Lung (tissue), 12 donors: ENCODE results near the gene MED7. TPM values are rescaled to one million over a fixed set of nuclear protein-coding genes. Genes with fewer than 3 reads are reported as not detected.
A peak's percentile ranks its signal among the peaks of the same experiment; 100 is the strongest.

Source experiments
- ATAC-seq: fragments of 200-7000 bp; cut with Tn5 transposase; one replicate; pipeline ENCODE4 v1.9.1; 2020; ENCODE audit warnings: moderate number of reproducible peaks; ENCODE audit not compliant: insufficient read depth, low FRiP score
- DNase-seq, 3 donors: peaks; one replicate each; pipeline ENCODE4 v3.0.0-alpha.2; 2013 to 2017
- H3K27ac ChIP-seq, 2 donors: one replicate each; pipeline ENCODE4 v1.5.1; 2013; ENCODE audit warnings: mild to moderate bottlenecking in 2 of 2, moderate library complexity in 2 of 2, control low read depth in 1 of 2, inconsistent platforms in 1 of 2, low read depth in 1 of 2, low read length in 1 of 2
- H3K27me3 ChIP-seq, 3 donors: one replicate each; pipeline ENCODE4 v1.5.1; 2013; ENCODE audit warnings: low read length in 2 of 3; ENCODE audit not compliant: control insufficient read depth in 3 of 3, insufficient read depth in 3 of 3
- H3K36me3 ChIP-seq, 4 donors: one replicate each; pipeline ENCODE4 v1.5.1; 2013; ENCODE audit warnings: low read length in 4 of 4, mild to moderate bottlenecking in 1 of 4, moderate library complexity in 1 of 4; ENCODE audit not compliant: control insufficient read depth in 4 of 4, insufficient read depth in 4 of 4
- H3K4me1 ChIP-seq, 5 donors: one replicate each; pipeline ENCODE4 v1.5.1; 2013; ENCODE audit warnings: low read length in 5 of 5, mild to moderate bottlenecking in 2 of 5, moderate library complexity in 1 of 5; ENCODE audit not compliant: control insufficient read depth in 5 of 5, insufficient read depth in 5 of 5
- H3K4me3 ChIP-seq: one replicate; pipeline ENCODE4 v1.5.1; 2013; ENCODE audit warnings: mild to moderate bottlenecking, control low read depth, moderate library complexity
- H3K9ac ChIP-seq, 2 donors: one replicate each; pipeline ENCODE4 v1.5.1; 2013; ENCODE audit warnings: low read length in 2 of 2, control low read depth in 1 of 2; ENCODE audit not compliant: insufficient read depth in 1 of 2
- H3K9me3 ChIP-seq, 4 donors: one replicate each; pipeline ENCODE4 v1.5.1; 2013; ENCODE audit warnings: low read length in 3 of 4, mild to moderate bottlenecking in 1 of 4, moderate library complexity in 1 of 4; ENCODE audit not compliant: control insufficient read depth in 4 of 4, insufficient read depth in 3 of 4
- CTCF ChIP-seq: IDR thresholded peaks from 2 replicates; pipeline ENCODE4 v1.5.1; 2012; ENCODE audit warnings: mild to moderate bottlenecking; ENCODE audit errors: control extremely low read depth, extremely low read depth
- WGBS, 2 donors: extraction: QIAGEN DNeasy Blood & Tissue Kit; methylation state at CpG; one replicate each; pipeline ENCODE4 v1.1.7; 2013; 5-methylcytosine and 5-hydroxymethylcytosine counted together
- polyA plus RNA-seq, 2 donors: library from polyadenylated mRNA; stranded (reverse); fragments of 200-250 nt; gene quantifications; one replicate each; pipeline ENCODE4 v1.2.1, GENCODE V29; 2013
- total RNA-seq, 2 donors: library from RNA; depleted of rRNA in 1 of 2; stranded (reverse); fragments of >200 nt in 1 of 2; gene quantifications; one replicate each; pipeline ENCODE4 v1.2.1, GENCODE V29; 2014 to 2021
- donor health status: control.
- donor health status: control.
- donor health status: Bipolar disorder and iron deficiency.
- donor health status: healthy.
- donor health status: DM: yes; HTN: yes; CAD: no.

The MED7 gene
- total and polyA plus RNA-seq, 4 donors, result 9.3 to 16.1 (median 12.9) TPM

DNA sequence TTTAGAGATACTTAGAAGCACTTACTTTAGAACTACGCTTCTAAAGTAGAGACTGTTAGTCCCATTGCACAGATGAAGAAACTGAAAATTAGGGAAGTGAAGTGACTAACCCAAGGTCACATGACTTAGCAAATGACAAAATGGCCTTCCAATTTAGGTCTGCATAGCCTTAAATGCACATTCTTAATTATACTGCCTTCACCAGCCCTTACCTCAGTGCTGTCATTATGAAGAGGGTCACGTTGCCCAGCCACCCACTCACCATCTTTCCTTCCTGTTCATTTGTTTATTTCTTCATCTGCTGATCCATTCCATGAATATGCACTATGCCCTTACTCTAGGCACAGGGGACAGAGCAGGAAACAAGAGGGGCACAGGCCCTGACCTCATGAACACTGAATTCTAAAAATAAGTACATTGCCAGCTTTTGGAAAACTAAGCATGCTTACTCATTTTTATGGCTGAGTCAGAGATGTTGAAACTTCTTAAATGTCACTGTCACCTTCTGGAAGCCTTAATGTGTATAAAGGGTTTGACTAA is 42.5 kb downstream of the MED7 start:
- WGBS, 2 donors, result 49 to 56% methylated on average over 2 of the region's 2 CpGs
- H3K27me3 ChIP-seq, result no peaks in the 10 kb centered on the region
- H3K4me3 ChIP-seq, result no peak overlapping the region
- H3K9ac ChIP-seq, result no peak overlapping the region
- H3K36me3 ChIP-seq, result no peaks in the 10 kb centered on the region
- TF ChIP-seq CTCF, result no peak
- no peak overlapping the region for H3K27ac ChIP-seq
- no peaks in the 10 kb centered on the region for H3K9me3 ChIP-seq
- peak in 1 of 3 donors; percentile 28 for DNase-seq
- ATAC-seq, result peak; percentile 79
- peaks cover 0 to 3% (median 0%) of the 10 kb centered on the region in 5 donors for H3K4me1 ChIP-seq

GRCh38 chr5:157088342-157088990 is 54.2 kb downstream of the MED7 start:
- TF ChIP-seq CTCF, result no peak
- H3K36me3 ChIP-seq, result no peaks in the 10 kb centered on the region
- 74 to 79% methylated on average over 3 of the region's 3 CpGs for WGBS, 2 donors
- DNase-seq, result no peak
- H3K27me3 ChIP-seq, result no peaks in the 10 kb centered on the region
- H3K9ac ChIP-seq, result no peak overlapping the region
- no peak overlapping the region for H3K4me3 ChIP-seq
- ATAC-seq, result no peak
- H3K9me3 ChIP-seq, result no peaks in the 10 kb centered on the region
- H3K27ac ChIP-seq, result no peak overlapping the region
- no peaks in the 10 kb centered on the region for H3K4me1 ChIP-seq

Other genes starting within 250 kb of the MED7 start
- 1 to 10 TPM in 1 of 2 donors, not detected in 1; 1.5 TPM for gene TIMD4, start 179.6 kb downstream of the MED7 start, total RNA-seq
- under 1 TPM; 0.10 to 0.16 TPM for gene TIMD4, start 179.6 kb downstream of the MED7 start, polyA plus RNA-seq
- gene HAVCR1, start 83.7 kb downstream of the MED7 start, total RNA-seq, result under 1 TPM; 0.46 TPM
- gene HAVCR1, start 83.7 kb downstream of the MED7 start, polyA plus RNA-seq, result under 1 TPM; 0.12 to 0.26 TPM
- gene HAVCR2, start 33.8 kb downstream of the MED7 start, total RNA-seq, result 10 to 100 TPM; 13.0 to 32.6 TPM
- 10 to 100 TPM in 1 of 2 donors, 1 to 10 TPM in 1; 8.8 to 38.4 TPM for gene HAVCR2, start 33.8 kb downstream of the MED7 start, polyA plus RNA-seq
- not detected for gene GARIN3, start 23.4 kb upstream of the MED7 start, total RNA-seq
- not detected for gene GARIN3, start 23.4 kb upstream of the MED7 start, polyA plus RNA-seq
- 1 to 10 TPM; 3.3 to 3.4 TPM for gene ITK, start 38.0 kb upstream of the MED7 start, total RNA-seq
- 1 to 10 TPM in 1 of 2 donors, under 1 TPM in 1; 0.91 to 2.3 TPM for gene ITK, start 38.0 kb upstream of the MED7 start, polyA plus RNA-seq
- gene CYFIP2, start 123.3 kb upstream of the MED7 start, total RNA-seq, result 10 to 100 TPM; 35.1 to 46.3 TPM
- gene CYFIP2, start 123.3 kb upstream of the MED7 start, polyA plus RNA-seq, result 10 to 100 TPM; 24.9 to 38.9 TPM